ENCODE data around the gene RPS6KA4.
"Not testable (repeated sequence)": the region's sequence is repeated elsewhere in the genome, so short reads cannot be mapped to it uniquely, and the experiment has no call there.

The RPS6KA4 gene

DNA sequence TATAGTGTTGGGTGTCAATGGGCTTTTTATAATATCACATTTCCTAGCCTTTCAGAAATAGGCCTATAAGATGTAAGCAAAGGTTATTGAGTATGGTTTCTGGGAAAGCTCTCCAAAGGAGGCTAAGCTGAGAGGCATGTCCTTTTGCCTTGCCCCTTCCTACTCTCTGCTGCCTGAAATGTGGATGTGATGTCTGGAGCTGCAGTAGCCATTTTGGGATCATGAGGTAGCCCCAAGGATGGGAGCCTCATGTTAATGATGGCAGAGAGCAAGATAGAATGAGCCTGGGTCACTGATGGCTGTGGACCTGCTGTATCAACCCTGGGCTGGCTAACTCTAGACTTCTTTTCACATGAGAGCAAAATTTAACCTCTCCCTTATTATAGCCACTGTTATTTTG, 29.0 kb downstream of the RPS6KA4 start:
- no peak for DNase-seq (ENCODE audit: low read depth)

DNA sequence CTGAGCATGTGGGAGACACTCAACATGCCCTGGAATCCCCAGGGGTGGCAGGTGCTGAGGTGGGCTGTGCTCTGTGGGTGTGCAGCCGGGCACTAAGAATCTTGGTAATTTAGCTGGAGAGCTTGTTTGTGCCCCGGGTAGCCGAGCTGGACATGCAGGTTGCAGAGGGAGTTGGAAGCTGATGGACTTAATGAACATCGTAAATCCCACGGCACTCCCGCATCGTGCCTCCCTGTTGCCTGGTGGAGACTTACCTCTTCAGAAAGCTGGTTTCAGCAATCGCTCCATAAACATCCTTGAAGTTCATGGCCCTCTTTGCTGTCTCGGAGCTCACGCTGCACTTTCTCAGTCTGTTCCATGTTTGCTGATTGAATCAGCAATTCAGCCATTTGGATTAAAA, 29.9 kb downstream of the RPS6KA4 start:
- DNase-seq (ENCODE audit: low read depth), result no peak

DNA sequence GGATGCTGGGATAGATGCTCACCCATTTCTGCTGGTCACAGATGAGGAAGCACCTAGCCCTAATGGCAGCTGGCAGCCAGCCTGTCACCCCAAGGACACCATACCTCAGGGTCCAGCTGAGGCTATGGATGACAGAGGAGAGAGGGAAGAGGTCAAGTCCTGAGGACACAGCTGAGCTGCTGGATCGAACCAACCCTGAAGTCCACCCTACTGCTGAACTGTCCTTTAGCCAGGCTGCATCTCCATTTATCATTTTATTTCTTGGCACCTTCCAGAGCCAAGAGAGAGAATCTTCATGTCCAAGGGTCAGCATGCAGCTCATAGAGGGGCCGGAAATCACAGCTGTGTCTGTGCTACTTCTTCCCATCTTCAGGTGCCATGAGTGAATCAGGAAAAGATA, 30.9 kb downstream of the RPS6KA4 start:
- no peak for DNase-seq (ENCODE audit: low read depth)

DNA sequence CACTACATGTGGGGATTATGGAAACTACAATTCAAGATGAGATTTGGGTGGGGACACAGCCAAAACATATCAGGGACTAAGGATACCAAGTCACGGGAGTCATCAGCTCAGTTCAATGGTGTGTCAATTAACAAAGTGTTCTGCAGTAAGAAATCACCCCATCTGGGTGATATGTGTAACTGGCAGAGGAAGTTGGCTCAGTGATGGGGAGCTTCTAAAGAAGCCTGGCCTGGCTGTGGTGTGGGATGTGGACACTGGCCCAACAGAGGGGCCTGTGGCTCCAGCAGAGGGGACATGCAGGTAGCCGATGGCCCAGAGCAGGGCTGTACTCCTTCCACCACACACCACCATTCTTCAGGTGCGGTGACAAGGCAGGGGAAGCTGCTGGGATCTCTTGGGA, 31.6 kb downstream of the RPS6KA4 start:
- DNase-seq (ENCODE audit: low read depth), result no peak

DNA sequence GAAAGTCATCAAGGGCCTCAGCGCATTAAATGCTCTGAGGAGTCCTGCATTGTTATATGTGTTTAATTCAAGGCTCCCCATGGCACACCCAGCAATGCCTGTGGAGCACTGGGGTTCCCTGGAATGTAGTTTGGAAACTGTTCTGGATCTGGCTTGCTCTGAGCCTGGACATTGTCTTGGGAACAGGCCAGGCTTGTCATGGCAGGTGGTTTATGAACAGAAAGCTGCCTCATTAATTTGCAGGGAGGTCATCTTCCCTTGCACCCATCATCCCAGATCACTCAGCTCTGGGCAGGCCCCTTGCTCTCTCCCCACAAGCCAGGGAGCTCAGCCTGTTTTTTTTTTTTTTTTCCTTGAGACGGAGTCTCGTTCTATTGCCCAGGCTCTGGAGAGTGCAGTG, 32.9 kb downstream of the RPS6KA4 start:
- DNase-seq (ENCODE audit: low read depth), result no peak

DNA sequence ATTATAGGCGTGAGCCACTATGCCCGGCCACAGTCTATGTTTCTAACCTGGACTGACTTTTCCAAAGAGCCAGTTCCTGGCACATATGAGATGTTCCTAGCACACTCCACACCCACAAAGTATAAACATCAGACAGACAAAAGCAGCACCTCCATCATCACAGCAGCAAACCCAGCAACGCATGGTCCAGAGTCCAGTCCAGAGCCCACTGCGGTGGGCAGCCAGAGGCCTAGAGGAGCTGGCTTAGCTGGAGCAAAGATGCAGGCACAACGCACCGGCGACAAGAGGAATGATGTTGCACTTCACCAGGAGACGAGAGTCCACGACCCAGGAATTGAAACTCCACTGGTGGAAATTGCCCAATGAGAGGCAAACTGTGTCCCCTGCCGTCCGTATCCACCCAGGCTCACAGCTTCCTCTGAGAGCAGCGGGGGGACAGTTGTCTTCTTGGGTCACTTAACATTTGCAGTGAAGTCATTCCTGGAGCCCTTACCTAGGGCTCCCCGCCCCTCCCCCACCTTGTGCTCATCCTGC, 36.6 kb downstream of the RPS6KA4 start:
- no peak for DNase-seq (ENCODE audit: low read depth)

DNA sequence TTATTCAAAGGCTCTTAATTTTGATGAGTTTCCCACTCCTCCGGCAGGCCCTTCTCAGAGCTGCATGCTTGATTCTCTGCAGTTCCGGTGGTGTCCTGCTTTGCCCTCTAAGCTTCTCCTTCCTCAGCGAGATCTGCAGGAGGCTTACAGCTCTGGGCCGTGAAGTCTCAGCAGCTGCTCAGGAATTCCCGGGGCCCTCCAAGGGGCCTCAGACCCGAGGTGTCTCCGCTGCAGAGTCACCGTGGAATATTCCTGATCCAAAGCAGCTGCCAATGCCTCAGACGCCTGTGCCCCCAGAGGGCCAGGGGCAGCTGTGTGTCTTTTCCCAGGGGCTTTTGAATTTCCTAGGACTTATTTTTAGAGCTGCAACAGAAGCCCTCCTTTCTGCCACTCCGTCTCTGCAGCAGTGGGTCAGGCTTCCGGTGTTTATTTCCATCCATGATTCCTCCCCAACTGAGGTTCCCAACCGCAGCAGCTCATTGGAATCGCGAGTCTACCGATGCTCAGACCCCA, 37.2 kb downstream of the RPS6KA4 start:
- no peak for DNase-seq (ENCODE audit: low read depth)

DNA sequence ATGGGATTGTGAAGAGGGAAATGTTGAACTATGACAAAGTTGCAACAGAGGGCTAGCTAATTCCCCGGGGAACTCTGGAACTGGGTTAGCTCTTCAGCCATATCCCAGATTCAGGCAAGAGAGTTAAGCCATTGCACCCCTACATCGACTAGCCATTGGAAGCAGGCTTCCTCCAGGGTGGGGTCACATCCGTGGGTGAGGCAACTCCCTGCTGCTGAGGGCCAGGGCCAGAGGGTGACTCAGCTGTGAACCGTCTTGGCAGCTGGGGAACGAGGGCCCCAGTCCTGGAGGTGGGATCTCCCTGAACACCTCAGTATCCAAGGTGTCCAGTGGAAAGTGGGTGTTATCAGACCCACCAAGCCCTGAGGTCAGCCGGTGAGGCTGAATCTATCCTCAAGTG, 41.1 kb downstream of the RPS6KA4 start:
- DNase-seq (ENCODE audit: low read depth), result no peak

DNA sequence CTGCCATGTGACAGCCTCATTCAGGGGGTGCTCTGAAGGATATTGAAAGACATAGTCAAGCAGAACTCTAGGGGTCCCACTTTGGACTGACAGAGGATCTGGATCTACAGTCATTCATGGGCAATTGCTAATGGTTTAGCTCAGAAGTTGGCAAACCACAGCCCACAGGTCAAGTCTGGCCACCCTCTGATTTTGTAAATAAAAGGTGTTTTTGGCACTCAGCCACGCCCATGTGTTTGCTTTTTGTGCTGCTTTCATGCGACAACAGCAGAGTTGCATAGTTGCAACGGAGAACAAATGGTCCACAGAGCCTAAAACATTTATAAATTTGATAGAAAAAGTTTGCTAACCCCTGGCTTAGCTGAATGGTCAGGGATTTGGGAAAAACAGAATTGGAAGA, 41.7 kb downstream of the RPS6KA4 start:
- DNase-seq (ENCODE audit: low read depth), result no peak

DNA sequence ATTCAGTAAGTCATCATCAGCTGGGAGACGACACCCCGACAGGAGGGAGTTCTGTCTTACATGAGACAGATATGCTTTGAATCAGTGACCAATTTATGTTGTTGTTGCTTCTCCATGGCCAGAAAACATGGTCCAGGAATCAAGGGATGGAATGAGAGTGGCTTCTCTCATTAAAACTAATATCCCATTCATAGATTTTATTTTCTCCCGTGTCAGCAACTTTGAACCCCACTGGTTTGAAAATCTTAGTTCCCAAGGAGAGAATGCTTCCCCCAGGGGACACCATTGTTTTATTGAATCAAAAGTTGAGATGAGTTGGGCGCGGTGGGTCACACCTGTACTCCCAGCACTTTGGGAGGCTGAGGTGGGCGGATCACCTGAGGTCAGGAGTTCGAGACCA, 42.8 kb downstream of the RPS6KA4 start:
- no peak for DNase-seq (ENCODE audit: low read depth)

DNA sequence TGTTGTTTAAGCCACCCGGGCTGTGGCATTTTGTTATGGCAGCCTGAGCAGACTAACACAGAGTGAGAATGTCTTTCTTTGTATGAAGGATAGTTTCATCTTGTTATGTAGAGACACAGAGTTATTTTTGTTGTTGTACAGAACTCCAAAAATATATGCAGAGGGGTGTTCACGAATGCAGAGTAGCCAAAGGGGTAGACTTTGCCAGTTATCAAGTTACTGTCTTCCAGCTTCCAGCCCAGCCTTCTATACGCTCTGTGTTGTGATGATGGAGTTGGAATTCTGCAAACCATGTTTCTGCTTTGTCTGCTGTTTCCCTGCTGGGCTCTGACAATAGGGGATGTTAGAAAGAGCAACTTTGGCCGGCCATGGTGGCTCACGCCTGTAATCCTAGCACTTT, 44.1 kb downstream of the RPS6KA4 start:
- DNase-seq (ENCODE audit: low read depth), result no peak

DNA sequence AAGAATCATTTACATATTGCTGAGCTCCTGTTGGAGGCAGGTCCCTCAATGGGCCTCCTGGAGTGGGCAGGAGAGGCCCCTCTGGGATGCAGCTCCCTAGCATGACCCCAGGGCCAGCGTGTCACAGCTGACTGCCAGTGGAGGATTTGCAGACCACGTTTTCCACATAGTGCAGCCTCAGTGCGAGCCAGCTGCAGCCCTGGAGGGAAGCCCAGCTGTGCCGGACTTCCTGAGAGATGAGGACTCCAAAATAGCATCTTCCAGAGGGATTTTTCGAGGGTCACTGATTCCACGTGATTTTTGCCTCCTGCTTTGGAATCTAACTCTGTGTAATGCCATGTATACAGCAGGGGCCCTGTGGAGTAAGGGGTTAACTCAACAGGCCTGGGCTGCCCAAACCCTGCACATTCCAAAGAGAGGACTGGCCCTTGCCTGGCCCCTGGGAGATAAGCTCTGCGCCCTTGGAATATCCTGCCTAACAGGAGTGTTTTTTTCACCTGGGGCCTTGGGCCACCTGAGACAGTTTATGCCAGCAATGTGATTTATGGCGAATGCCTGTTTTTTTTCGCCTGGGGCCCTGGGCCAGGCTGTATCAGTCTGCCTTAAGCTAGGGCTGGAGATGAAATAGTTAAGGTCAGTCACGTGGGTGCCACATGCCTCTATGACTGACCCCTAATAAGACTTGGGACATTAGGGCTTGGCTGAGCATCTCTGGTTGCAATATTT, 47.4 kb downstream of the RPS6KA4 start:
- DNase-seq (ENCODE audit: low read depth), result no peak

DNA sequence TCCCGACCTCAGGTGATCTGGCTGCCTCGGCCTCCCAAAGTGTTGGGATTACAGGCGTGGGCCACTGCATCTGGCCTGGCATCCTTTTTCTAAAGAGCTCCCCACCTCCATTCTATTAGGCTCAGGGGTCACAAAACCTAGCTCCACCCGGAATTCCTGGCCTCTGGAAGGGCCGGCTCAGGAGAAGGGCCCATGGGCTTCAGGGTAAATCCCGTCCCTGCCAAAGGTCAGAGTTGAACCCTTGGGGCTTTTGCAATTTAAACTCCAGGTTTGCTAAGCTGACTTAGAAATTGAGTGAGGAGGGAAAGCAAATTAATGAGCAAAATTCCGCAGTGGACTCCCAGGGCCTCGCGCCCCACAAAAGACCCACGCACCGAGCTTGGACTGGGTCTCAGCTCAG, 48.3 kb downstream of the RPS6KA4 start:
- no peak for DNase-seq (ENCODE audit: low read depth)

DNA sequence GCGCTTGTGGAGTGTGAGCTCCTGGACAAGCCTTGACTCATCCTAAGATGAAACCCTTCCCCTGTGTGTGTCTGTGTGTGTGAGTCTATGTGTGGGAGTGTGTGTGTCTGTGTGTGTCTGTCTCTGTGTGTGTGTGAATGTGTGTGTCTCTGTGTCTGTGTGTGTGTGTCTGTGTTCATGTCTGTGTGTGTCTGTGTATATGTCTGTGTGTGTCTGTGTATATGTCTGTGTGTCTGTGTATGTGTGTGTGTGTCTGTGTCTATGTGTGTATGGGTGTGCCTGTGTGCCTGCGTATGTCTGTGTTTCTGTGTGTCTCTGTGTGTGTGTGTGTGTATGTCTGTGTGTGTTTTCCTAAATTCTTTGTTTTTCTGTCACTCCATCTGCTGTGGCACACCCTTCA, 48.7 kb downstream of the RPS6KA4 start:
- no peak for DNase-seq (ENCODE audit: low read depth)

DNA sequence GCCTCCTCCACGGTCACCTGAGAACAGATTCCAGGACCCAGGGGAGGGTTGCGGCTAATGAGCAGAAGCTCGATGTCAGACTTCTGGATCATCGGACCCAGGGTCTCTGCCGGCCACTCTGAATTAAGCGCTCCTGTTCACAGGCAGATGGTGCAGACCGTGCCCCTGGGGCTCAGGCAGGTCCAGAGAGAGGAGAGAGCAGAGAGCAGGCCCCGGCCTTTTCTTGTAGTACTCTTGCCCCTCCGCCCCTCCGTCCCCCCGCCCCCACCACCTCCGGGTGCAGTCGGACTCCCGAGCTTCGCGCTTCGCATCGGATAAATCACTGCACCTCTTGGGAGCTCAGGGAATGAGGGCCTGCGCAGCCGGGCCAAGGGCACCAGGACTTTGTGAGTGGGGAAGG, 50.3 kb downstream of the RPS6KA4 start:
- no peak for DNase-seq (ENCODE audit: low read depth)

DNA sequence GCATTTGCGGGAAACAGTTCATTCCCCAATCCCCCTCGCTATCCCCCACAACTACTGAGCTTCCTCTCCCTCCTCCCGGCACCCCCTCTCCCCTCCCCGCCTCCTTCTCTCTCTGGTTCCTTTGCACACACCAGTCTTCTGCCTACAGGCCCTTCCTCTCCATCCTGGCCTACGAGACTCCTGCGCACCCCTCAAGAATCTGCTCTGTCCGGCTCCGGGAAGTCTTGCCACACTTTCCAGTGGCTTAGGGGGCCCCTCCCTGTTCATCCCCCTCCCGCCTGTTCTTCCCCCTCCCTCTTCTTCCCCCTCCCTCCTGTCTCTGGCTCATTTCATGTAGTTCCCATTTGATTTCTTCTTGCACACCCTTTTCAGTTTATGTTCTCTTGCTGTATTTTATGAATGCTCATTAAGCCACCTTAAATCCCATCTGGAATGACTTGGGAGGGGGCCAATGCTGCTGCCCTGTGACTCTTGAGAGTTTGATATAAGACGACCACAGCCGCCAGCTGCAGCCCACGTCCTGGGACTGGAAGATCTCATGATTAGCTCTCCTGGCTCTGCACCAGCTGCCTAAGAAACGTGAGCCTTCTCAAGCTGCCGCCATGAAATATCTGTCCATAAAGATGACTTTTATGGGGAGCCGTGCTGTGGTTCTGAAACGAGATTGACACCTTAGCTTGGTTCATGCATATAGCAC, 50.9 kb downstream of the RPS6KA4 start:
- DNase-seq (ENCODE audit: low read depth), result no peak

DNA sequence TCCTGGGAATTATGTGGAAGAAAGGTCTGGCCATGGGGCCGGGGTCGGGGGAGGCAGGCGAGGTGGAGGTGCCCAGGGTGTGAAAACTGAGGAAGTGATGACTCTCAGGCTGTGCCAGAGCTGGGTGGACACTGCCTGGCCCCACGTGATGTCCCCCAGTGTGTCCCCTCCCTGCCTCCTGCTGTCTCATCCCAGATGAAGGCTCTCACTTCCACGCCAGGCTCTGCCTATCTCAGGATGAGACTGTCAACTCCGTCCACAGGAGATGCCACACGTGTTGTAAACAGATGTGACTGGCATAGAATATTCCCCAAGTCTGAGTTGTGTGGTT, 51.4 kb downstream of the RPS6KA4 start:
- no peak for DNase-seq (ENCODE audit: low read depth)

DNA sequence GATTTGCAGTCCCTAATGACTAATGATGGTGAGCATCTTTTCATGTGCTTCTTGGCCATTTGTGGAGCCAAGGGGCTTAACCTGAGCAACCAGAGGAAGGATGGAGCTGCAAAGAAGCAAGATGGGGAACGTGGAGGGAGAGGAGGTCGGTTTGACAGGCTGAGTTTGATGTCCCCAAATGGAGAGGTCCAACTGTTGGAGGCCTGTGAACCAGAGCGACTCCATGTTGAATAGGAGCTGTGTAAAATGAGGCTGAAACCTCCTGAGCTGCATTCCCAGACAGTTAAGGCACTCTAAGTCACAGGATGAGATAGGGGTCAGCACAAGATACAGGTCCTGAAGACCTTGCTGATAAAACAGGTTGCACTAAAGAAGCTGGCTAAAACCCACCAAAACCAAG, 54.5 kb downstream of the RPS6KA4 start:
- no peak for DNase-seq (ENCODE audit: low read depth)

DNA sequence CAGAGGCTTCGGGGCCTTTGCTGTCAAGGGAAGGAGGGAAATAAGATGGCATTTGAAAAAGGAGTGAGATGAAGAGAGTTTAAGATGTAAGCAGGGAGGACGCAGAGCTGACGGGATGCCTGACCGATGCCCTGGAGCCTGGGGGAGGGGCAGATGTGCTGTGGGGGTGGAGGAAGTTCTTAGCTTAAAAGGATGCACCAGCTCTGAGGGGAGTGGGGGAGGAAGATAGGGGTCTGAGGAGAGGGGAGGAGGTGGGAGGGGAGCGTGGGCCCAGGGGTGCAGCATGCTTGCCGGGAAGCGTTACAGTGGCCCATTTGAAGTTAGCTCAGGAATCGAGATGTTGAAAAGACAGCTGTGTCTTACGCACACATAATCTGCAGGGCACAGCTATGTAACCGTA, 56.3 kb downstream of the RPS6KA4 start:
- no peak for DNase-seq (ENCODE audit: low read depth)

DNA sequence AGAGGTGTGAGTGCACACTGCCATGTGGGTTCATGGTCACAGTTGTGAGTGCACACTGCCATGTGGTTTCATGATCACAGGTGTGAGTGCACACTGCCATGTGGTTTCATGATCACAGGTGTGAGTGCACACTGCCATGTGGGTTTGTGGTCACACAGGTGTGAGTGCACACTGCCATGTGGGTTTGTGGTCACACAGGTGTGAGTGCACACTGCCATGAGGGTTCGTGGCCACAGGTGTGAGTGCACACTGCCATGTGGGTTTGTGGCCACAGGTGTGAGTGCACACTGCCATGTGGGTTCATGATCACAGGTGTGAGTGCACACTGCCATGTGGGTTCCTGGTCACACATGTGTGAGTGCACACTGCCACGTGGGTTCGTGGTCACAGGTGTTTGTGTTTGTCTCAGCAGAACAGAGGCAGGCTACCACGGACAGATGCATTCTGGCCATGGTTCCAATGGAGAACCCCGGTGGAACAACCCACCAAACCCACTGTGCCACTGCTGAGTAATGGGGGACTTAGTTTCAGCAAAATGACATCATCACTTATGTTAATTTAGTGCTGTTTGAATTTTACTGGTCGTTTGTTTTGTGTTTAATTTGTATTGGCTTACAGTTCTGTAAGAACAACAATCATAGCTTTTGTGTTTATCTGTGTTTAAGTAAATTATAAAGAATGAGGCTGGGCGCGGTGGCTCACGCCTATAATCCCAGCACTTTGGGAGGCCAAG, 57.2 kb downstream of the RPS6KA4 start:
- DNase-seq (ENCODE audit: low read depth), result no peak

DNA sequence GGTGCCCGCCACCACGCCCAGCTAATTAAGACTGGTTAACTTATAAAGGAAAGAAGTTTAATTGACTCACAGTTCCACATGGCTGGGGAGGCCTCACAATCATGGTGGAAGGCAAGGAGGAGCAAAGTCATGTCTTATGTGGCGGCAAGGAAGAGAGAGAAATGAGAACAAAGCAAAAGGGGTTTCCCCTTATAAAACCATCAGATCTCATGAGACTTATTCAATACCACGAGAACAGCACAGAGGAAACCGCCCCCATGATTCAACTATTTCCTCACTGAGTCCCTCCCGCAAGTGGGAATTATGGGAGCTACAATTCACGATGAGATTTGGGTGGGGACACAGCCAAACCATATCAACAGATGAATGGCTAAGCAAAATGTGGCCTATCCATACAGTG, 59.3 kb downstream of the RPS6KA4 start:
- DNase-seq (ENCODE audit: low read depth), result not testable (repeated sequence)

DNA sequence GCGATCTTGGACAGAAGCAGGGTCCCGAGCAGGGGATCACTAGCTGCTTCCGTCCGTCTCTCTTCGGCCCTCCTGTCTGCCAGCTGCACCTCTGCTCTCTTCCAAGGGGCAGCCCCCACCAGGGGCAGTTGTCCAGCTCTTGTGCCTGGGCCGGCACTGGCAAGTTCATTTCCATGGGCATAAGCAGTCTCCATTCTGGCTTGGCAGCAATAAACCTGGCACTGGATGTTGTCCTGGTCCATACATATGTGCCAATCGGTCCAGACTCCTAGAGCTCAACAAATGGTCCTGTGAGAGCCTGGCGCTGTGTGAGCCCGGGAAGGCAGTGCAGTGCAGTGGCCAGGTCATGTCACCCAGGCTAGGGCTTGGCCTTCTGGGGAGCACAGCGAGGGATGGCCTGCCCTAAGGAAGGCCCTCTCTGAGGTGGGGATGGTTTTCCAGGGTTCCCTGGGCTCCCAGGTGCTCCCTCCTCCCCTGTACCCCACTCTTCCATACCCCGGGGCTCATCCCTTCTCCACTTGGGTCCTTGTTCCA, 60.4 kb downstream of the RPS6KA4 start:
- no peak for DNase-seq (ENCODE audit: low read depth)

Measured in fibroblast of the conjunctiva (primary cell).